ENCODE data around the gene PRSS56.

PRSS56 gene

DNA sequence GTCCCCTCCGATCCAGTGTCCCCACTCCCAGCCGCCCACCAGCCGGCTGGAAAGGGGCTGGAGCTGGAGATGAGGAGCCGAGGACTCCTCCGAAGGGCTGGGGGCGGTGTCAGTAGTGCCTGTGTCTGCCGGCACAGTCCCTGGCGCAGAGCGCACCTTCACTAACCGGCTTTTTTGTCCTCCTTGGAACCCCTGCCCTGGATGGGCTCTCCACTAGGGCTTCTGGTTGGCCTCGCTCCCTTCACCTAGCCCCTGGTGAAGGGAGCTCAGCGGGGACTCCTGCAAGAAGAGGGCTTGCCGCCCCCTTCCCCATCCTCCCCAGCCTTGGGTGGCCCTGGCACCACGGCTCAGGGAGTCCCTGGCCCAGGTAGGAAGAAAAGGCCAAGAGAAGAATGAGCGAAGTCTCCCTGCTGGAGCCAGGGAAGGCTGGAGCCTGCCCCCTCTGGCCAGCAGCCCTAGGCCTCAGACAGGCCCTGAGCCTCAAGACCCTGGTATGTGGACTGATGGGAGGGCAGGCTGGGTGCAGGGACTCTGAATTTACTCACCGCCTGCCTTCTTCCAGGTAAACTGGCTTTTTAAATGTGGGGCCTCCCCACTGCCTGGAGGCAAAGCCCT, 32.0 kb upstream of the PRSS56 start:
- TF ChIP-seq, protein P1, sequence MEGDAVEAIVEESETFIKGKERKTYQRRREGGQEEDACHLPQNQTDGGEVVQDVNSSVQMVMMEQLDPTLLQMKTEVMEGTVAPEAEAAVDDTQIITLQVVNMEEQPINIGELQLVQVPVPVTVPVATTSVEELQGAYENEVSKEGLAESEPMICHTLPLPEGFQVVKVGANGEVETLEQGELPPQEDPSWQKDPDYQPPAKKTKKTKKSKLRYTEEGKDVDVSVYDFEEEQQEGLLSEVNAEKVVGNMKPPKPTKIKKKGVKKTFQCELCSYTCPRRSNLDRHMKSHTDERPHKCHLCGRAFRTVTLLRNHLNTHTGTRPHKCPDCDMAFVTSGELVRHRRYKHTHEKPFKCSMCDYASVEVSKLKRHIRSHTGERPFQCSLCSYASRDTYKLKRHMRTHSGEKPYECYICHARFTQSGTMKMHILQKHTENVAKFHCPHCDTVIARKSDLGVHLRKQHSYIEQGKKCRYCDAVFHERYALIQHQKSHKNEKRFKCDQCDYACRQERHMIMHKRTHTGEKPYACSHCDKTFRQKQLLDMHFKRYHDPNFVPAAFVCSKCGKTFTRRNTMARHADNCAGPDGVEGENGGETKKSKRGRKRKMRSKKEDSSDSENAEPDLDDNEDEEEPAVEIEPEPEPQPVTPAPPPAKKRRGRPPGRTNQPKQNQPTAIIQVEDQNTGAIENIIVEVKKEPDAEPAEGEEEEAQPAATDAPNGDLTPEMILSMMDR (conservative IDR thresholded peaks at IDR 0.05; ENCODE audit: low read depth, low read length), result peak; percentile 6
- no peak overlapping the region for H3K4me3 ChIP-seq (ENCODE audit: low read depth, low read length)
- no peak for DNase-seq (ENCODE audit: low read depth)

DNA sequence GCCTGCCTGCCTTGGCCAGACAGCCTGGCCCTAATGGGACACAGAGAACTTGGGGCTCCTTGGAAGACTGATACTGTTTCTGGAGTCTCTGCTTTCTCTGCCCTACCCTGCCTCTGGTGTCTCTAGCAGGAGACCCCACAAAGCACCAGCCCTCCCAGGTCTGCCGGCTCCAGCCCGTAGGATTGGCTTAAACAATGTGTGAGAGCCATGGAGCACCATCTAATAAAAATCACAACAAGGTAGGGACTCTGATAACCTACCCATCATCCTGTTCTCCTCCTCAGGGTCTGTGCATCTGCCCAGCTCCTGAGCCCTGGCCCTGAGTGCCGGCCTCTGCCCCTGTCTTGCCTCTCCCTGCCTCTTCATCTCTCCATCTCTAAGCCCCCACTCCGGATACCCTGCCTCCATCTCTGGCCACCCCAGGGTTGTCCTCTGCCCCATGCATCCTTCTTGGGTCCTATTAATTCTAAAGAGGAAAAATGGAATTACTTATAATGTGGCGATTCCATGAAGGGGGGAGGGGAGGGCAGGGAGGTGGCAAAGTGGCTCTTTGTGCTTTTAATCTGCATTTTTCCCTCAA, 31.4 kb upstream of the PRSS56 start:
- H3K4me3 ChIP-seq (ENCODE audit: low read depth, low read length), result no peak overlapping the region
- DNase-seq (ENCODE audit: low read depth), result no peak
- TF ChIP-seq, protein P1 (conservative IDR thresholded peaks at IDR 0.05; ENCODE audit: low read depth, low read length), result no peak

DNA sequence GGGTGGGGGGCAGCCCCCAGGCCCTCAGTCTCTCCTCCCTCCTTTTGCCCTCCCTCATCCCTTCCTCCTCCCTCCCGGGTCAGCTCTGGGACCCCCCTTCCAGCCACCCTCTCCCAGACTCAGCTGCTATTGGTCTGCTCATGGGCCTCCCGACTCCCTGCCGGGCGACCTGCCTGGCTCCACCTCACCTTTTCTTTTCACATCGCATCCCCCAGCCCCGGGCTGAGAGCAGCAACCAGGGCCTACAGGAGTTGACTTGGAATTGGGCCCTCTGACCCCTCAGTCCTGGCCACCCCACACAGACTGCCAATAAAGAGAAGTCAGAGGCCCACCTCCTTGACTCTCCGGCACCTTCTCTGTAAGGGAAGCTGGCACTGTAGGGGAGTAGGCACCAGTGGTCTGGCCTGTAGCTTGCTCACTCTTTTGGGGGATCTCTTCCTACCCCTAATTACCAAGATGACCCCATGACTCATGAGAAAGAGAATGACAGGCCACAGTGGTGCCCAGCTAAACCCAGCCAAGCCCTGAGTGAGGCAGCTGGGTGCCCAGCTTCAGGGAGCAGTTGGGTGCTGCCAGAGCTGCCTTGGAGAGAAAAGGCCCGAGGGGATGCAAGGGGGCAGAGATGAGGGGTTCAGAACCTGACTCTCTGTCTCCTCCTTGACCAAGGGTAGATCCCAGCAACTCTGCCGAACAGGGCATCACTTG, 30.5 kb upstream of the PRSS56 start:
- TF ChIP-seq, protein P1 (conservative IDR thresholded peaks at IDR 0.05; ENCODE audit: low read depth, low read length), result no peak
- H3K4me3 ChIP-seq (ENCODE audit: low read depth, low read length), result no peak overlapping the region
- no peak for DNase-seq (ENCODE audit: low read depth)

DNA sequence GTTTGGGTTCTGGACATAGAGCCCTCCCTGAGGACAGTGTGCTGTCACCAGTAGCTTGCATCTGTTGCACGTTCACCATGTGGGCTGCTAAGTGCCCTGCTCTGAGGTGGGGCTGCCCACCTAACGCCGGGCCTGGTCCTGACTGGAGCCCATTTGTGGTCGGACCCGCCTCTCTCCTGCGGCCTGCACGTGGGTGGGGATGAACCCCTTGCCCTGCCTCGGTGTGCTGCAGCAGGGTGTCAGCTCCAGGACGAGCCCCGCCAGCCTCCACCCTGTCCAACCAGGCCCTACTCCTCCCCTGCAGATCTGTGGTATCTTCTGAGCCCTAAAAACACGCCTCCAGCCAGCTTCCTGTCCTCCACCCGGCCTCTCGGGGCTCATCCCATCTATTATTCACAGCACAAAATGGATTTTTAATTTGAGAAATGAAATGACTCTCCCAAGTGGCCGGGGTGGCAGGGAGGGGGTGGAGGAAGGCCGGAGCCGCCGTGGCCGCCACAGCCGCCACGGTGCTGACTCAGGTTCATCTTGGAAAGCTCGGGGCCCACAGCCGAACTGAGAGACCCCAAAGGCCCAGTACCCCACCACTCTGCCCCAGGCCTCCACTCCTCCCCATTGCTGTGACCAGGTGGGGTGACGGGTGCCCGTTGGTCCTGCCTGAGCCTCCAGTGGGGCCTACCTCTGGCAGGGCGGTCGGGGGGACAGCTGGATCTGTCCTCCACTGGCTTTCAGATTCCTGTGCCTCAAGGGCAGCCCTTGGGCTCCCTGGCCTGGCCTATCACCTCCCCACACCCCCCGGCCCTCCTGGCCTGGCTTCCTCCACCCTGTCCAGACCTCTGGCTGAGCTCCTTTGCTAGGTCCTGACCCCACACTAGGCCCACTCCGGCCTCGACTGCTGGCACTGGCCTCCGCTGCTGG, 29.7 kb upstream of the PRSS56 start:
- TF ChIP-seq, protein P1 (conservative IDR thresholded peaks at IDR 0.05; ENCODE audit: low read depth, low read length), result no peak
- H3K4me3 ChIP-seq (ENCODE audit: low read depth, low read length), result no peak overlapping the region
- DNase-seq (ENCODE audit: low read depth), result no peak

DNA sequence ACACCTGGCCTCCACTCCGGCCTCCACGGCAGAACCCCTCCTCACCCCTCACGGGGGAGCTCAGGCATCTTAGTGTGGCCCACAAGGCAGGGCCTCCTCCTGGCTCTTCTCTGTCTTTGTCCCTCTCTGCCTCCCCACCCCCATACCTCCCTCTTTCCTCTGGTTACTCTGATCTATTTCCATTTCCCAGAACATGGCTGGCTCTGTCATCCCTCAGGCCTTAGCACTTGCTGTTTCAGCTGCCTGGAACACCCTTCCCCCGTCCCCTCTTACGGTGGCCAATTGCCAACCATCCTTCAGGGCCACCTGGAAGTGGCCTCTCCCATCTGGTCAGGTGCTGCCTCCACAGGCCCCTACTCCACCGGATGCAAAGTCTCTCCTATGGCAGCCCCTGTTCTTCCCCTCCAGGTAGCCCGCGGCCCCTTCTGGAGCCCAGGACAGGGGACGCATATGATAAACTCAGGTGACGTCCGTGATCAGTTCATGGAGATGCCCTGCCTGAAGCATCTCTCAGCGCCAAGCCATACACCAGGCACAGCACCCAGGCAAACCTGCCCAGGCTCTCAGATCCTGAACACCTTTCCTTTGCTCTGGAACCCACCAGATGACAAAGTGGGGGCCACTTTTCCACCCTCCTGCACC, 28.9 kb upstream of the PRSS56 start:
- H3K4me3 ChIP-seq (ENCODE audit: low read depth, low read length), result no peak overlapping the region
- TF ChIP-seq, protein P1 (conservative IDR thresholded peaks at IDR 0.05; ENCODE audit: low read depth, low read length), result no peak
- no peak for DNase-seq (ENCODE audit: low read depth)

DNA sequence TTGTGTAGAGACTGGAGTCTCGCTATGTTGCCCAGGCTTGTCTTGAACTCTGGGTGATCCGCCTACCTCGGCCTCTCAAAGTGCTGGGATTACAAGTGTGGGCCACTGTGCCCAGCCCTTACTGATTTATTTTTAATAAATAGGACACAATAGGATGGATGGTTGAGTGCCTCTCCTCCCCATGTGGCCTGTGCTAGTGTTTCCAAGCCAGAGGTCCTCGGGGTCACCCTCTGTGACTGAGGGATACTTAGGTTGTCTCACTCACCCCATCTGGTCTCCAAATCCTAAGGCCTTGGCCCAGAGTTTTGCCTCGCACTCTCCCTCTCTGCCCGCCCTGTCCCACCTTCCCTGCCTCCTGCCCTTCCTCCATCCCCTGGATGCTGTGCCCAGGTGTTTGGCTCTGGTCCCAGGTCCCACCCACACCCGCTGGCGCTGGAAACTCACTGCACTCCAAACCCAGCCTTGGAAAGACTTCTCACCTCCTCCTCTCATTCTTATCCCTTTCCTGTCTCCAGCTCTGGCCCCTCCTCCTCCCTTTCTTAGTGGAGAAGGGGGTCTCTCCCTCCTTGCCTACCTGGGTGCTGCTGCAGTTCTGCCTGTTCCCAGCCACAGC, 27.8 kb upstream of the PRSS56 start:
- H3K4me3 ChIP-seq (ENCODE audit: low read depth, low read length), result no peak overlapping the region
- TF ChIP-seq, protein P1 (conservative IDR thresholded peaks at IDR 0.05; ENCODE audit: low read depth, low read length), result no peak
- DNase-seq (ENCODE audit: low read depth), result no peak

All from choroid plexus epithelial cell (primary cell).